HT1080 (cell line): Measurements from ENCODE around the gene CYP21A2. TPM values are rescaled to one million over a fixed set of nuclear protein-coding genes. Genes with fewer than 3 reads are reported as not detected.
A peak's percentile ranks its signal among the peaks of the same experiment; 100 is the strongest.
"Not testable (repeated sequence)": the region's sequence is repeated elsewhere in the genome, so short reads cannot be mapped to it uniquely, and the experiment has no call there.

Experiments
- DNase-seq: peaks from one replicate; pipeline ENCODE4 v3.0.0-alpha.2; 2015; ENCODE audit warnings: low read depth
- total RNA-seq: library from RNA; depleted of rRNA; stranded (reverse); fragments of >200 nt; shearing (Covaris generic); gene quantifications from 2 replicates; pipeline ENCODE4 v1.2.3, GENCODE V29; 2014

Gene CYP21A2
- total RNA-seq, 1 experiment from 2014 or later = not detected

- not testable (repeated sequence) for DNase-seq
Measured at GRCh38 chr6:32029553-32029952, 8.7 kb upstream of the CYP21A2 start.

- DNase-seq = not testable (repeated sequence)
Measured at GRCh38 chr6:32035283-32036013, 2.8 kb upstream of the CYP21A2 start.

GRCh38 chr6:32037136-32037535 lies 1.1 kb upstream of the CYP21A2 start:
- not testable (repeated sequence) for DNase-seq

GRCh38 chr6:32038878-32039277 lies 663 bp downstream of the CYP21A2 start:
- DNase-seq = not testable (repeated sequence)

GRCh38 chr6:32039321-32040274 lies 1.4 kb downstream of the CYP21A2 start:
- DNase-seq = not testable (repeated sequence)

- DNase-seq = not testable (repeated sequence)
Measured at GRCh38 chr6:32040299-32041049, 2.3 kb downstream of the CYP21A2 start.

- DNase-seq = not testable (repeated sequence)
Measured at GRCh38 chr6:32041050-32041321, 2.8 kb downstream of the CYP21A2 start.

GRCh38 chr6:32041385-32041784 lies 3.2 kb downstream of the CYP21A2 start:
- not testable (repeated sequence) for DNase-seq

GRCh38 chr6:32042276-32042675 lies 4.1 kb downstream of the CYP21A2 start:
- not testable (repeated sequence) for DNase-seq

- not testable (repeated sequence) for DNase-seq
Measured at GRCh38 chr6:32043589-32044380, 5.6 kb downstream of the CYP21A2 start.

- DNase-seq = not testable (repeated sequence)
Measured at GRCh38 chr6:32044916-32045315, 6.7 kb downstream of the CYP21A2 start.

GRCh38 chr6:32045811-32046449 lies 7.7 kb downstream of the CYP21A2 start:
- DNase-seq = no peak

GRCh38 chr6:32046450-32047083 lies 8.4 kb downstream of the CYP21A2 start:
- peak; percentile 28 for DNase-seq

- DNase-seq = peak; percentile 58
Measured at GRCh38 chr6:32047084-32047478, 8.9 kb downstream of the CYP21A2 start.

- no peak for DNase-seq
Measured at GRCh38 chr6:32047539-32047854, 9.3 kb downstream of the CYP21A2 start.

- peak; percentile 57 for DNase-seq
Measured at GRCh38 chr6:32047855-32048766, 9.9 kb downstream of the CYP21A2 start.

- DNase-seq = not testable (repeated sequence)
Measured at GRCh38 chr6:32049149-32049548, 10.9 kb downstream of the CYP21A2 start.

GRCh38 chr6:32049736-32050135 lies 11.5 kb downstream of the CYP21A2 start:
- DNase-seq = not testable (repeated sequence)

GRCh38 chr6:32050562-32050961 lies 12.3 kb downstream of the CYP21A2 start:
- DNase-seq = no peak
